Neural cell (in vitro differentiated cells): ENCODE measurements around the gene TRIM4. TPM values are rescaled to one million over a fixed set of nuclear protein-coding genes. Genes with fewer than 3 reads are reported as not detected.

Source experiments
- H2AFZ ChIP-seq: fragments of 200-600, 300-800 bp; sonication (generic), shearing (Covaris generic); 2 replicates; pipeline ENCODE4 v1.6.0; 2014; ENCODE audit warnings: low read depth, mild to moderate bottlenecking, antibody characterized with exemption, low read length, moderate library complexity
- H3F3A ChIP-seq: fragments of 200-600 bp; shearing (Covaris generic); 2 replicates; pipeline ENCODE4 v1.6.1; 2016; ENCODE audit warnings: mild to moderate bottlenecking, moderate library complexity, mixed read lengths, antibody characterized with exemption, low read length; ENCODE audit not compliant: insufficient read depth, poor library complexity, severe bottlenecking
- H3K27ac ChIP-seq: fragments of 200-600, 300-800 bp; sonication (generic), shearing (Covaris generic); 2 replicates; pipeline ENCODE4 v1.5.1; 2014; ENCODE audit warnings: mild to moderate bottlenecking, low read length, moderate library complexity
- H3K27me3 ChIP-seq: fragments of 300-800, 200-600 bp; sonication (generic), shearing (Covaris generic); 2 replicates; pipeline ENCODE4 v1.6.0; 2014; ENCODE audit warnings: mild to moderate bottlenecking, low read depth, low read length, moderate library complexity; ENCODE audit not compliant: insufficient read depth
- H3K36me3 ChIP-seq: fragments of 300-800, 200-600 bp; sonication (generic), shearing (Covaris generic); 2 replicates; pipeline ENCODE4 v1.5.1; 2014; ENCODE audit warnings: mild to moderate bottlenecking, antibody characterized with exemption, low read length, moderate library complexity; ENCODE audit not compliant: insufficient read depth
- H3K4me2 ChIP-seq: fragments of 300-800, 200-600 bp; sonication (generic), shearing (Covaris generic); 2 replicates; pipeline ENCODE4 v1.6.0; 2014; ENCODE audit warnings: mild to moderate bottlenecking, low read length
- H3K4me3 ChIP-seq: fragments of 300-800, 200-600 bp; sonication (generic), shearing (Covaris generic); 2 replicates; pipeline ENCODE4 v1.5.1; 2014; ENCODE audit warnings: mild to moderate bottlenecking, low read length, moderate library complexity
- H3K79me2 ChIP-seq: fragments of 200-600 bp; shearing (Covaris generic); replicated peaks from 2 replicates; pipeline ENCODE4 v1.6.0; 2014; ENCODE audit warnings: mild to moderate bottlenecking, low read length, moderate library complexity; ENCODE audit not compliant: insufficient read depth
- H3K9ac ChIP-seq: fragments of 300-800, 200-600 bp; sonication (generic), shearing (Covaris generic); 2 replicates; pipeline ENCODE4 v1.6.1; 2016; ENCODE audit warnings: mild to moderate bottlenecking, low read length, mixed read lengths
- H3K9me2 ChIP-seq: fragments of 200-600 bp; shearing (Covaris generic); 2 replicates; pipeline ENCODE4 v1.6.1; 2016; ENCODE audit warnings: mild to moderate bottlenecking, low read length, mixed read lengths; ENCODE audit not compliant: insufficient read depth
- H3K9me3 ChIP-seq: fragments of 200-600, 300-800 bp; sonication (generic), shearing (Covaris generic); 2 replicates; pipeline ENCODE4 v1.6.1; 2016; ENCODE audit warnings: mild to moderate bottlenecking, mixed run types, low read length, moderate library complexity, mixed read lengths
- H4K20me1 ChIP-seq: fragments of 200-600 bp; shearing (Covaris generic); 2 replicates; pipeline ENCODE4 v1.6.1; 2016; ENCODE audit warnings: mild to moderate bottlenecking, mixed run types; ENCODE audit not compliant: insufficient read depth
- CTCF ChIP-seq: fragments of 450-650 bp; IDR thresholded peaks from 2 replicates; pipeline ENCODE4 v1.5.1; 2014; ENCODE audit warnings: antibody characterized with exemption, mild to moderate bottlenecking, moderate library complexity; ENCODE audit not compliant: poor library complexity, severe bottlenecking
- EP300 ChIP-seq: fragments of 450-650 bp; conservative IDR thresholded peaks from 2 replicates; pipeline ENCODE4 v1.6.1; 2014; ENCODE audit warnings: antibody characterized with exemption, mild to moderate bottlenecking, moderate library complexity; ENCODE audit not compliant: poor library complexity, severe bottlenecking
- EZH2 ChIP-seq: fragments of 200-600, 300-800 bp; shearing (Covaris generic), sonication (generic); IDR thresholded peaks from 2 replicates; pipeline ENCODE4 v1.6.1; 2014; ENCODE audit warnings: antibody characterized with exemption, low read length, borderline replicate concordance, mild to moderate bottlenecking; ENCODE audit not compliant: insufficient read depth, poor library complexity, severe bottlenecking
- MXI1 ChIP-seq: fragments of 450-650 bp; conservative IDR thresholded peaks from 2 replicates; pipeline ENCODE4 v1.6.1; 2014; ENCODE audit warnings: antibody characterized with exemption, mild to moderate bottlenecking; ENCODE audit not compliant: poor library complexity, severe bottlenecking
- POLR2AphosphoS5 ChIP-seq: IDR thresholded peaks from 2 replicates; pipeline ENCODE4 v1.6.1; 2012
- RAD21 ChIP-seq: fragments of 450-650 bp; conservative IDR thresholded peaks from 2 replicates; pipeline ENCODE4 v1.6.1; 2014; ENCODE audit warnings: antibody characterized with exemption, mild to moderate bottlenecking, moderate library complexity
- SMC3 ChIP-seq: fragments of 450-650 bp; conservative IDR thresholded peaks from 2 replicates; pipeline ENCODE4 v1.6.1; 2014; ENCODE audit warnings: antibody characterized with exemption, mild to moderate bottlenecking, moderate library complexity; ENCODE audit not compliant: poor library complexity
- TAF1 ChIP-seq: IDR thresholded peaks from 2 replicates; pipeline ENCODE4 v1.6.1; 2012; ENCODE audit warnings: low read depth
- polyA plus RNA-seq: library from polyadenylated mRNA; depleted of rRNA; stranded (reverse); fragments of >200 nt; gene quantifications from 2 replicates; pipeline ENCODE4 v1.2.3, GENCODE V29; 2014
- TF ChIP-seq, protein P1 (sequence below): IDR thresholded peaks from 2 replicates; pipeline ENCODE4 v1.6.1; 2012; ENCODE audit warnings: borderline replicate concordance

The TRIM4 gene
- polyA plus RNA-seq, 1 donor from 2014 or later: not detected

GRCh38 chr7:99944497-99945070 lies 25.3 kb upstream of the TRIM4 start:
- Histone ChIP-seq H3K9me2 (no peaks in the 10 kb centered on the region), H3K4me2 (no peak overlapping the region), H3K27ac (no peak overlapping the region), H3K9ac (no peak overlapping the region), H3K27me3 (no peaks in the 10 kb centered on the region), H4K20me1 (no peaks in the 10 kb centered on the region), H3F3A (no peaks in the 10 kb centered on the region), H3K4me3 (no peak overlapping the region), H3K79me2 (no peaks in the 10 kb centered on the region), H3K9me3 (no peaks in the 10 kb centered on the region), H3K36me3 (no peaks in the 10 kb centered on the region), H2AFZ (no peak overlapping the region)
- no peak for TF ChIP-seq CTCF
- TF ChIP-seq EZH2: no peak
- TF ChIP-seq TAF1: no peak
- TF ChIP-seq POLR2AphosphoS5: no peak
- TF ChIP-seq RAD21: no peak
- TF ChIP-seq, protein P1, sequence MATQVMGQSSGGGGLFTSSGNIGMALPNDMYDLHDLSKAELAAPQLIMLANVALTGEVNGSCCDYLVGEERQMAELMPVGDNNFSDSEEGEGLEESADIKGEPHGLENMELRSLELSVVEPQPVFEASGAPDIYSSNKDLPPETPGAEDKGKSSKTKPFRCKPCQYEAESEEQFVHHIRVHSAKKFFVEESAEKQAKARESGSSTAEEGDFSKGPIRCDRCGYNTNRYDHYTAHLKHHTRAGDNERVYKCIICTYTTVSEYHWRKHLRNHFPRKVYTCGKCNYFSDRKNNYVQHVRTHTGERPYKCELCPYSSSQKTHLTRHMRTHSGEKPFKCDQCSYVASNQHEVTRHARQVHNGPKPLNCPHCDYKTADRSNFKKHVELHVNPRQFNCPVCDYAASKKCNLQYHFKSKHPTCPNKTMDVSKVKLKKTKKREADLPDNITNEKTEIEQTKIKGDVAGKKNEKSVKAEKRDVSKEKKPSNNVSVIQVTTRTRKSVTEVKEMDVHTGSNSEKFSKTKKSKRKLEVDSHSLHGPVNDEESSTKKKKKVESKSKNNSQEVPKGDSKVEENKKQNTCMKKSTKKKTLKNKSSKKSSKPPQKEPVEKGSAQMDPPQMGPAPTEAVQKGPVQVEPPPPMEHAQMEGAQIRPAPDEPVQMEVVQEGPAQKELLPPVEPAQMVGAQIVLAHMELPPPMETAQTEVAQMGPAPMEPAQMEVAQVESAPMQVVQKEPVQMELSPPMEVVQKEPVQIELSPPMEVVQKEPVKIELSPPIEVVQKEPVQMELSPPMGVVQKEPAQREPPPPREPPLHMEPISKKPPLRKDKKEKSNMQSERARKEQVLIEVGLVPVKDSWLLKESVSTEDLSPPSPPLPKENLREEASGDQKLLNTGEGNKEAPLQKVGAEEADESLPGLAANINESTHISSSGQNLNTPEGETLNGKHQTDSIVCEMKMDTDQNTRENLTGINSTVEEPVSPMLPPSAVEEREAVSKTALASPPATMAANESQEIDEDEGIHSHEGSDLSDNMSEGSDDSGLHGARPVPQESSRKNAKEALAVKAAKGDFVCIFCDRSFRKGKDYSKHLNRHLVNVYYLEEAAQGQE: no peak
- no peak for TF ChIP-seq SMC3
- no peak for TF ChIP-seq MXI1
- TF ChIP-seq EP300: no peak

DNA sequence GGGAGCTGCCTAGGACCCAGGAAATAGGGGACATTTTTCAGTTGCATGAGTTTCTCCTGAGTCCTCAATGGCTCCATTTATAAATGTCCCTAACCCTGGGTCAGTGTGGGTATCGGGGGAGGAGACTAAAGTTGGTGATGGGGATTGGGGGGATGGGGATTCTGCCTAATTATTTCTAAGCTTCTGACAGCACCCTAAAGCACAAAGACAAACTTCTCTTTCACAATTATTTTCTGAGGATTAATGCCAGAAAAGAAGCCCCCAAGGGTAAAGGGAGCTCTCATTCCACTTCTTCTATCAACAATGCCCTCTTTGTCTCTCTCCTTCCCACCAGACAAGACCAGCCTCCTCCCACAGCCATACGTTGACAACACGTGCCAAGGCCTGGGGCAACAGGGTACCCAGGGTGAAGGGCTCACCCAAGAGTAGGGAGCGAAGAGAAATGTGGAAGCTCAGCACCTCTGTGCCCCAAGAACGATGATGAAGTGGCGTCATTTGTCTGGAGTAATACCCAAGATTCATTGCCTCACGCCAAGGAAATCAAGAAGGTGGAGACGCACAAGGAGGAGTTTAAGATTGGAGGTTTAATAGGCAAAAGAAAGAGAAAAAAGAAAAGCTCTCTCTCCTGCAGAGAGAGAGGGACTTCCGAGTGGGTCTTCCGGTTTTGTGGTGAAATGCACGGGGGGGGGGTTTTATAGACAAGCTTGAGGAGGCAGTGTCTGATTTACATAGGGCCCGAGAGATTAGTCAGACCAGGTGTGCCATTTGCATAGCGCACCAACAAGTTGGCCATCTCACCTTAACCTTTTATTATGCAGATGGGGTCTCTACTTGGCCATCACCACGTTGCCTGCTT lies 24.5 kb upstream of the TRIM4 start:
- Histone ChIP-seq H3K9me2 (no peaks in the 10 kb centered on the region), H3K79me2 (no peaks in the 10 kb centered on the region), H3F3A (no peaks in the 10 kb centered on the region), H3K36me3 (no peaks in the 10 kb centered on the region), H3K9ac (no peak overlapping the region), H3K27ac (no peak overlapping the region), H3K4me3 (no peak overlapping the region), H3K9me3 (no peaks in the 10 kb centered on the region), H3K27me3 (no peaks in the 10 kb centered on the region), H4K20me1 (no peaks in the 10 kb centered on the region), H2AFZ (no peak overlapping the region), H3K4me2 (no peak overlapping the region)
- TF ChIP-seq CTCF: no peak
- TF ChIP-seq TAF1: no peak
- no peak for TF ChIP-seq RAD21
- no peak for TF ChIP-seq POLR2AphosphoS5
- TF ChIP-seq SMC3: no peak
- TF ChIP-seq, protein P1: no peak
- no peak for TF ChIP-seq EZH2
- no peak for TF ChIP-seq EP300
- TF ChIP-seq MXI1: no peak
